ENCODE measurements around the gene ZBTB20.

The ZBTB20 gene

DNA sequence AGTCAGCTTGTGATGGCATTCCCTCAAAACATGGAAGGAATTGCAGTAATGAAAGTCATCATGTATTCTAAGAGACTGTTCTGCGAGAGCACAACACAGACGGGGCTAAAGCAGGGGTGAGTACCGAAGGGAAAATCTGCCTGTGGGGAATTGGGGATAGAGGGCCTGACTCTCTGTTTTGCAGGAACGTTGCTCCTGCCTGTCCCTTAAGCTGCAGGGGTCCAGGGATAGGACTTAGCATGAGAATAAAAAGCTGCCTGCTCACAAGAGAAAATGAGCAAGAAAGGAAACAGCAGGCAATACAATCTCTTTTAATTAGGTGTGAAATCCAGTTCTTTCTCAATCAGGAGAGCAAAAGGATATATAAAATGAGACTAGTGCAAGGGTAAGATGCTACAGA lies 791.0 kb downstream of the ZBTB20 start:
- no peak for ATAC-seq
- no peak for TF ChIP-seq RARB (CRISPR knock-in tag; IDR thresholded peaks at IDR 0.05)
- TF ChIP-seq ESRRG (CRISPR knock-in tag; IDR thresholded peaks at IDR 0.05) = no peak
- no peak for TF ChIP-seq CSDC2 (CRISPR knock-in tag; IDR thresholded peaks at IDR 0.05)
- TF ChIP-seq, protein P1, sequence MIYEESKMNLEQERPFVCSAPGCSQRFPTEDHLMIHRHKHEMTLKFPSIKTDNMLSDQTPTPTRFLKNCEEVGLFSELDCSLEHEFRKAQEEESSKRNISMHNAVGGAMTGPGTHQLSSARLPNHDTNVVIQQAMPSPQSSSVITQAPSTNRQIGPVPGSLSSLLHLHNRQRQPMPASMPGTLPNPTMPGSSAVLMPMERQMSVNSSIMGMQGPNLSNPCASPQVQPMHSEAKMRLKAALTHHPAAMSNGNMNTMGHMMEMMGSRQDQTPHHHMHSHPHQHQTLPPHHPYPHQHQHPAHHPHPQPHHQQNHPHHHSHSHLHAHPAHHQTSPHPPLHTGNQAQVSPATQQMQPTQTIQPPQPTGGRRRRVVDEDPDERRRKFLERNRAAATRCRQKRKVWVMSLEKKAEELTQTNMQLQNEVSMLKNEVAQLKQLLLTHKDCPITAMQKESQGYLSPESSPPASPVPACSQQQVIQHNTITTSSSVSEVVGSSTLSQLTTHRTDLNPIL (CRISPR knock-in tag; IDR thresholded peaks at IDR 0.05; ENCODE audit: low read depth) = no peak
- TF ChIP-seq ZC3H10 (CRISPR knock-in tag; IDR thresholded peaks at IDR 0.05) = no peak
- no peak for TF ChIP-seq ZFP30 (CRISPR knock-in tag; IDR thresholded peaks at IDR 0.05)
- TF ChIP-seq TOX (CRISPR knock-in tag; IDR thresholded peaks at IDR 0.05; ENCODE audit: borderline replicate concordance) = no peak
- TF ChIP-seq BACH2 (CRISPR knock-in tag; IDR thresholded peaks at IDR 0.05; ENCODE audit: borderline replicate concordance) = no peak
- TF ChIP-seq GLIS3 (CRISPR knock-in tag; IDR thresholded peaks at IDR 0.05) = no peak
- no peak for TF ChIP-seq ZFP3 (CRISPR knock-in tag; IDR thresholded peaks at IDR 0.05)
- TF ChIP-seq, protein P2, sequence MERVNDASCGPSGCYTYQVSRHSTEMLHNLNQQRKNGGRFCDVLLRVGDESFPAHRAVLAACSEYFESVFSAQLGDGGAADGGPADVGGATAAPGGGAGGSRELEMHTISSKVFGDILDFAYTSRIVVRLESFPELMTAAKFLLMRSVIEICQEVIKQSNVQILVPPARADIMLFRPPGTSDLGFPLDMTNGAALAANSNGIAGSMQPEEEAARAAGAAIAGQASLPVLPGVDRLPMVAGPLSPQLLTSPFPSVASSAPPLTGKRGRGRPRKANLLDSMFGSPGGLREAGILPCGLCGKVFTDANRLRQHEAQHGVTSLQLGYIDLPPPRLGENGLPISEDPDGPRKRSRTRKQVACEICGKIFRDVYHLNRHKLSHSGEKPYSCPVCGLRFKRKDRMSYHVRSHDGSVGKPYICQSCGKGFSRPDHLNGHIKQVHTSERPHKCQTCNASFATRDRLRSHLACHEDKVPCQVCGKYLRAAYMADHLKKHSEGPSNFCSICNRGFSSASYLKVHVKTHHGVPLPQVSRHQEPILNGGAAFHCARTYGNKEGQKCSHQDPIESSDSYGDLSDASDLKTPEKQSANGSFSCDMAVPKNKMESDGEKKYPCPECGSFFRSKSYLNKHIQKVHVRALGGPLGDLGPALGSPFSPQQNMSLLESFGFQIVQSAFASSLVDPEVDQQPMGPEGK (CRISPR knock-in tag; IDR thresholded peaks at IDR 0.05; ENCODE audit: borderline replicate concordance) = no peak
- TF ChIP-seq TCF4 (CRISPR knock-in tag; IDR thresholded peaks at IDR 0.05; ENCODE audit: borderline replicate concordance) = no peak
- no peak for TF ChIP-seq ZNF70 (CRISPR knock-in tag; IDR thresholded peaks at IDR 0.05)
- no peak for TF ChIP-seq SNAI2 (CRISPR knock-in tag; IDR thresholded peaks at IDR 0.05)
- TF ChIP-seq ZNF565 (CRISPR knock-in tag; conservative IDR thresholded peaks at IDR 0.05; ENCODE audit: low read depth) = no peak
- TF ChIP-seq PPARA (CRISPR knock-in tag; IDR thresholded peaks at IDR 0.05; ENCODE audit: borderline replicate concordance) = no peak
- no peak for TF ChIP-seq ISL1 (CRISPR knock-in tag; IDR thresholded peaks at IDR 0.05)
- TF ChIP-seq, protein P3, sequence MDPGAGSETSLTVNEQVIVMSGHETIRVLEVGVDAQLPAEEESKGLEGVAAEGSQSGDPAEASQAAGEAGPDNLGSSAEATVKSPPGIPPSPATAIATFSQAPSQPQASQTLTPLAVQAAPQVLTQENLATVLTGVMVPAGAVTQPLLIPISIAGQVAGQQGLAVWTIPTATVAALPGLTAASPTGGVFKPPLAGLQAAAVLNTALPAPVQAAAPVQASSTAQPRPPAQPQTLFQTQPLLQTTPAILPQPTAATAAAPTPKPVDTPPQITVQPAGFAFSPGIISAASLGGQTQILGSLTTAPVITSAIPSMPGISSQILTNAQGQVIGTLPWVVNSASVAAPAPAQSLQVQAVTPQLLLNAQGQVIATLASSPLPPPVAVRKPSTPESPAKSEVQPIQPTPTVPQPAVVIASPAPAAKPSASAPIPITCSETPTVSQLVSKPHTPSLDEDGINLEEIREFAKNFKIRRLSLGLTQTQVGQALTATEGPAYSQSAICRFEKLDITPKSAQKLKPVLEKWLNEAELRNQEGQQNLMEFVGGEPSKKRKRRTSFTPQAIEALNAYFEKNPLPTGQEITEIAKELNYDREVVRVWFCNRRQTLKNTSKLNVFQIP (CRISPR knock-in tag; IDR thresholded peaks at IDR 0.05; ENCODE audit: borderline replicate concordance, low read depth) = no peak

DNA sequence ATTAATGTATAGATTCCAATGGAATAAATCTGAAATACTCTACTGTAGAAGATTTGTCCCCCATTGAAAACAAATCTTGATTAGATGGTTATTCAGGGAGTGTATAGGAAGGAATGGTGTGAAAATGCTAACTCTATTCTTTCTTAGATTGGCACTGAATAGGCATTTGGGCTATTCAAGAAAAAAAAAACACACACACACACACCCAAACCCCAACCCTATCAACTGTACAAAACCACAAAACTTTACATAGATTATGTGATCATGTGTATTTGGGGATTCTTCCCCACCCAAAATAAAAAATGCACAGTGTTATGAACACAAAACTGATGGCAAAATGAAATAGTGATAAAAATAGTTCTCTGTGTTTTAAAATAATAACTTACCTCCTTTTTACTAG lies 791.4 kb downstream of the ZBTB20 start:
- no peak for ATAC-seq
- TF ChIP-seq PPARA (CRISPR knock-in tag; IDR thresholded peaks at IDR 0.05; ENCODE audit: borderline replicate concordance) = no peak

DNA sequence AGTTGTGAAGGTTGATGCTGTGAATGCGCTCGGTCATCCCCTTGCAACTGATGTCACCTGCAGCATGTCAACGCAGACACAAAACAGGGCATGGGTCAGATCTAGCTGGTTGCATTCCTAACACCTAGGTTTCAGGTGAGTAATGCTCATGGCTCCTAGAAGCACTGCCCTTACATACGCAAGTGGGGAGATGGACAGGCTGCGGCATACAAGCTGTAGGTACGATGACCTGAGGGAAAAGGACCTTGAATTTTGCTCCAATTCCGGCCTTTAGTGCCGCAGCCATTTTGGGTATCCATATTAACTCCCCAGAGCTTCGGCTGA lies 795.3 kb downstream of the ZBTB20 start:
- ATAC-seq = no peak
- TF ChIP-seq PPARA (CRISPR knock-in tag; IDR thresholded peaks at IDR 0.05; ENCODE audit: borderline replicate concordance) = no peak
- TF ChIP-seq, protein P3 (CRISPR knock-in tag; IDR thresholded peaks at IDR 0.05; ENCODE audit: borderline replicate concordance, low read depth) = no peak
- no peak for TF ChIP-seq ZFP3 (CRISPR knock-in tag; IDR thresholded peaks at IDR 0.05)
- no peak for TF ChIP-seq ARNTL (CRISPR knock-in tag; IDR thresholded peaks at IDR 0.05; ENCODE audit: borderline replicate concordance, low read depth)
- TF ChIP-seq ISL1 (CRISPR knock-in tag; IDR thresholded peaks at IDR 0.05) = no peak
- TF ChIP-seq, protein P1 (CRISPR knock-in tag; IDR thresholded peaks at IDR 0.05; ENCODE audit: low read depth) = no peak

DNA sequence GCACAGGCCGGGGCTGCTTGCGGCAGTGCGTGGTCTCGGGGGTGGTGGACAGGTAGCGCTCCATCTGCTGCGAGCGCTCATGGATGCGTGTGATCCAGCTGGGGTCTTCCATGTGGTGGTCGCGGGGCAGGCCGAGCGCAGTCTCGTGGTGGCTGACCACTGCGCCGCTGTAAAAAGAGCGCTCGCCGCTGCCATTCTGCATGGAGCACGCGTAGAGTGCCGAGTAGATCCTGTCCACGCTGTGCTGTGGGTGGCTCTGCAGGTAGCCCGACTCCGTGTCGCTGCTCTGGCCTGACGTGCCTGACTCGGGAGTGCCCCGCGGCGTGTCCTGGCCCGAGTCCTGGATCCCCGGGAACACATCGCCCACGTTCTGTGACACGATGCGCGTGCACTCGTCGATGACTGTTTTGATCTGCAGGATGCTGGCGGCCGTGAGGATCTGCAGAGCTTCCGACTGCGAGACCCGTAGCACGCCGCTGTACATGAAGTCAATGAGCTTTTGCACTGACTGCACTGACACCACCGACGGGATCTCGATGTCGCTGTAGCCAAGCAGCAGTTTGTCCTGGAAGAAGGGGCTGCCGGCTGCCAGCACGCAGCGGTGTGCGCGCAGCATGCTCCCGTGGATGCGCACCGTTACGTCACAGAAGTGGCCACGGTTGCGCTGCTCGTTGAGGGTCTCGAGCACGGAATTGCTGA lies 795.8 kb downstream of the ZBTB20 start:
- TF ChIP-seq ZFP30 (CRISPR knock-in tag; IDR thresholded peaks at IDR 0.05) (no peak), BACH2 (CRISPR knock-in tag; IDR thresholded peaks at IDR 0.05; ENCODE audit: borderline replicate concordance) (no peak), GLIS3 (CRISPR knock-in tag; IDR thresholded peaks at IDR 0.05) (no peak), CSDC2 (CRISPR knock-in tag; IDR thresholded peaks at IDR 0.05) (no peak), ZNF70 (CRISPR knock-in tag; IDR thresholded peaks at IDR 0.05) (no peak)
- no peak for ATAC-seq

All from SK-N-SH treated with all-trans-retinoic acid at 6 μM for 48 hours (cell line).